ENCODE measurements around the gene OR52B6.

OR52B6 gene

GRCh38 chr11:5620651-5621521 is 40.2 kb downstream of the OR52B6 start:
- no peaks in the 10 kb centered on the region for H3K36me3 ChIP-seq
- peaks cover 0 to 32% (median 18%) of the 10 kb centered on the region in 4 donors for H3K4me1 ChIP-seq
- no peak overlapping the region for H3K4me3 ChIP-seq
- H3K27me3 ChIP-seq, result no peaks in the 10 kb centered on the region
- peak overlapping the region; percentile 39 to 51 for H3K27ac ChIP-seq
- intact Hi-C loops (cut with DNase I; ENCODE audit: low total_unique reads), result no loop called here
- DNase-seq, result no peak
- no peaks in the 10 kb centered on the region for H3K9me3 ChIP-seq
- TF ChIP-seq, protein P1, sequence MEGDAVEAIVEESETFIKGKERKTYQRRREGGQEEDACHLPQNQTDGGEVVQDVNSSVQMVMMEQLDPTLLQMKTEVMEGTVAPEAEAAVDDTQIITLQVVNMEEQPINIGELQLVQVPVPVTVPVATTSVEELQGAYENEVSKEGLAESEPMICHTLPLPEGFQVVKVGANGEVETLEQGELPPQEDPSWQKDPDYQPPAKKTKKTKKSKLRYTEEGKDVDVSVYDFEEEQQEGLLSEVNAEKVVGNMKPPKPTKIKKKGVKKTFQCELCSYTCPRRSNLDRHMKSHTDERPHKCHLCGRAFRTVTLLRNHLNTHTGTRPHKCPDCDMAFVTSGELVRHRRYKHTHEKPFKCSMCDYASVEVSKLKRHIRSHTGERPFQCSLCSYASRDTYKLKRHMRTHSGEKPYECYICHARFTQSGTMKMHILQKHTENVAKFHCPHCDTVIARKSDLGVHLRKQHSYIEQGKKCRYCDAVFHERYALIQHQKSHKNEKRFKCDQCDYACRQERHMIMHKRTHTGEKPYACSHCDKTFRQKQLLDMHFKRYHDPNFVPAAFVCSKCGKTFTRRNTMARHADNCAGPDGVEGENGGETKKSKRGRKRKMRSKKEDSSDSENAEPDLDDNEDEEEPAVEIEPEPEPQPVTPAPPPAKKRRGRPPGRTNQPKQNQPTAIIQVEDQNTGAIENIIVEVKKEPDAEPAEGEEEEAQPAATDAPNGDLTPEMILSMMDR (IDR thresholded peaks at IDR 0.05), result no peak

DNA sequence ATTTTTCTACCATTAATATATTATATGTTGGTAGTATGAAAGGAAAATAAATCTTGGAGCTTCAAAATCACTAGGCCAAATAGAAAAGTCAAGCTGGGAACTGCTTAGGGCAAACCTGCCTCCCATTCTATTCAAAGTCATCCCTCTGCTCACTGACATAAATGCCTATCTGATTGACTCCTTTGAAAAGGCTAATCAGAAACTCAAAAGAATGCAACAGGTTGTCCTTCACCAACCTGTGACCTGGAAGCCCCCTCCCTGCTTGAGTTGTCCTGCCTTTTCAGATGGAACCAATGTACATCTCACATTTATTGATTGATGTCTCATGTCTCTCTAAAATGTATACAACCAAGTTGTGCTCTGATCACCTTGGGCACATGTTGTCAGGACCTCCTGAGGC is 40.9 kb downstream of the OR52B6 start:
- DNase-seq, result no peak
- peaks cover 0 to 35% (median 20%) of the 10 kb centered on the region in 4 donors for H3K4me1 ChIP-seq
- TF ChIP-seq, protein P1 (IDR thresholded peaks at IDR 0.05), result no peak
- peak overlapping the region; percentile 39 to 51 for H3K27ac ChIP-seq
- no peaks in the 10 kb centered on the region for H3K9me3 ChIP-seq
- intact Hi-C loops (cut with DNase I; ENCODE audit: low total_unique reads), result no loop called here
- no peaks in the 10 kb centered on the region for H3K27me3 ChIP-seq
- H3K36me3 ChIP-seq, result no peaks in the 10 kb centered on the region
- H3K4me3 ChIP-seq, result no peak overlapping the region

DNA sequence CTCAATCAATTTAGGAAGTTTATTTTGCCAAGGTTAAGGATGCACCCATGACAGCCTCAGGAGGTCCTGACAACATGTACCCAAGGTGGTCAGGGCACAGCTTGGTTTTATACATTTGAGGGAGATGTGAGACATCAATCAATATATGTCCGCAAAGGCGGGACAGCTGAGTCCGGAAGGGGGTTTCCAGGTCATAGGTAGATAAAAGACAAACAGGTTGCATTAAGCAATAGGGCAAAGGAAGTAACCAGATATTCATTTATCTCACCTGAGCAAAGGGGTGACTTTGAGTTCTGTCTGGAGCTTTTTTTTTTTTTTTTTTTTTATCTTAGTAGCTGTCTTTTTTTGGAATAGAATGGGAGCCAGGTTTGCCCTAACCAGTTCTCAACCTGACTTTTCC is 42.1 kb downstream of the OR52B6 start:
- no peak overlapping the region for H3K4me3 ChIP-seq
- H3K9me3 ChIP-seq, result no peaks in the 10 kb centered on the region
- peaks cover 0 to 35% (median 20%) of the 10 kb centered on the region in 4 donors for H3K4me1 ChIP-seq
- no peaks in the 10 kb centered on the region for H3K27me3 ChIP-seq
- TF ChIP-seq, protein P1 (IDR thresholded peaks at IDR 0.05), result no peak
- H3K36me3 ChIP-seq, result no peaks in the 10 kb centered on the region
- no peak overlapping the region for H3K27ac ChIP-seq
- intact Hi-C loops (cut with DNase I; ENCODE audit: low total_unique reads), result no loop called here
- no peak for DNase-seq

- H3K4me1 ChIP-seq, result peaks cover 0 to 35% (median 20%) of the 10 kb centered on the region in 4 donors
- intact Hi-C loops (cut with DNase I; ENCODE audit: low total_unique reads), result no loop called here
- peak; percentile 59 to 74 for DNase-seq
- H3K9me3 ChIP-seq, result no peaks in the 10 kb centered on the region
- TF ChIP-seq, protein P1 (IDR thresholded peaks at IDR 0.05), result no peak
- peak within 1 kb of the TSS; percentile 53 to 55 for H3K4me3 ChIP-seq
- no peaks in the 10 kb centered on the region for H3K36me3 ChIP-seq
- no peaks in the 10 kb centered on the region for H3K27me3 ChIP-seq
- H3K27ac ChIP-seq, result peak within 1 kb of the TSS; percentile 61 to 65
These were observed 44.0 kb downstream of the OR52B6 start, which contains the start of gene TRIM34 for GRCh38 chr11:5624489-5625279. TSS of gene TRIM34 (plus strand) at chr11:5625001. CDS start at chr11:5632332, 7,331 bp downstream.

DNA sequence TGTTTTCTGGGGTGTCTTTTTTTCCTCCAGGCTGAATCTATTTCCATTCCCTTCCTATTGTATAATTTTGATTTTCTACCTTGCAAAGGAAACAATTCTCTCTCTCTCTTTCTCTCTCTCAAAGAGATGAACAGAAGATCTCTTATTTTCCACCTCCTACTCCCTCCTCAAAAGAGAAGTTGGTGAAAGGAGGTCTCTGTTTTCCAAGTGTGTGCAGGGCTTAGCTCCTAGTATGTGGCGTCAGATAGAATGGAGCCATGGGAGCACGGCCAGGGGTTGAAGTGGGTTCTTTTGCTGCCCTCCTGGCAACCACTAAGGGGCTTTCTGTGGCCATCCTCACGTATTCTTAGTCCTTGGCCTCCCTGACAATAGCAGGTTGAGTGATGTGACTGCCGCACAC is 44.6 kb downstream of the OR52B6 start:
- intact Hi-C loops (cut with DNase I; ENCODE audit: low total_unique reads), result no loop called here
- no peak for DNase-seq
- Histone ChIP-seq H3K4me1 (peaks cover 0 to 34% (median 19%) of the 10 kb centered on the region in 4 donors), H3K4me3 (peak overlapping the region; percentile 53 to 55), H3K27me3 (no peaks in the 10 kb centered on the region), H3K27ac (peak overlapping the region; percentile 61 to 65), H3K36me3 (no peaks in the 10 kb centered on the region), H3K9me3 (no peaks in the 10 kb centered on the region)
- TF ChIP-seq, protein P1 (IDR thresholded peaks at IDR 0.05), result no peak
